ENCODE measurements around the gene FBH1. TPM values are rescaled to one million over a fixed set of nuclear protein-coding genes. Genes with fewer than 3 reads are reported as not detected.

Gene FBH1
- total and polyA plus RNA-seq, 4 donors = 19.9 to 58.4 (median 48.1) TPM

DNA sequence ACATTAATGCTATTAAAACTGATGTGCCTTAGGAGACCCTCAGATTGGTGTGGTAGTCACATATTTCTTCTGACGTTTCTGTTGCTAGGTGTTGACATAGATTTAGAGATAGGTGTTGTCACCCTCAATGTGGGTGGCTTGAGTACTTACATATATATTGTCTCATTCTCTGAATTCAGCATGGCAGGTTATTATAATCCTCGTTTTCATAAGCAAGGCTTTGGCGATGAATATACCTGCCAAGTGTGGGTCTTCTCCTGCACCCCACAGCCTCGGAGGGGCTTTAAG, 7.0 kb downstream of the FBH1 start:
- Histone ChIP-seq H3K9ac (ENCODE audit: low read depth in 1 of 2, low read length in 2 of 2) (no peak overlapping the region), H3K4me1 (ENCODE audit: control insufficient read depth in 4 of 4, insufficient read depth in 4 of 4, low read length in 3 of 4) (peaks cover 0 to 6% (median 2%) of the 10 kb centered on the region in 4 donors), H3K27me3 (ENCODE audit: control insufficient read depth in 4 of 4, insufficient read depth in 4 of 4, low read length in 3 of 4) (no peaks in the 10 kb centered on the region), H3K9me3 (ENCODE audit: control insufficient read depth in 4 of 4, low read length in 3 of 4) (peaks cover 0 to 4% (median 0%) of the 10 kb centered on the region in 4 donors), H3K27ac (ENCODE audit: low read depth in 1 of 2, low read length in 2 of 2) (no peak overlapping the region), H3K4me3 (ENCODE audit: low read depth in 1 of 3, low read length in 3 of 3) (no peak overlapping the region), H3K36me3 (ENCODE audit: control insufficient read depth in 4 of 4, insufficient read depth in 3 of 4, low read depth in 1 of 4, low read length in 3 of 4) (peaks cover 5 to 26% (median 16%) of the 10 kb centered on the region in 4 donors)
- TF ChIP-seq, protein P1, sequence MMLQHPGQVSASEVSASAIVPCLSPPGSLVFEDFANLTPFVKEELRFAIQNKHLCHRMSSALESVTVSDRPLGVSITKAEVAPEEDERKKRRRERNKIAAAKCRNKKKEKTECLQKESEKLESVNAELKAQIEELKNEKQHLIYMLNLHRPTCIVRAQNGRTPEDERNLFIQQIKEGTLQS (IDR thresholded peaks at IDR 0.05) = no peak
- TF ChIP-seq FOXA1 (IDR thresholded peaks at IDR 0.05) (no peak), RXRA (IDR thresholded peaks at IDR 0.05) (no peak), HNF4A (conservative IDR thresholded peaks at IDR 0.05) (no peak), TAF1 (conservative IDR thresholded peaks at IDR 0.05) (no peak), FOXA2 (IDR thresholded peaks at IDR 0.05) (no peak)
- TF ChIP-seq, protein P2, sequence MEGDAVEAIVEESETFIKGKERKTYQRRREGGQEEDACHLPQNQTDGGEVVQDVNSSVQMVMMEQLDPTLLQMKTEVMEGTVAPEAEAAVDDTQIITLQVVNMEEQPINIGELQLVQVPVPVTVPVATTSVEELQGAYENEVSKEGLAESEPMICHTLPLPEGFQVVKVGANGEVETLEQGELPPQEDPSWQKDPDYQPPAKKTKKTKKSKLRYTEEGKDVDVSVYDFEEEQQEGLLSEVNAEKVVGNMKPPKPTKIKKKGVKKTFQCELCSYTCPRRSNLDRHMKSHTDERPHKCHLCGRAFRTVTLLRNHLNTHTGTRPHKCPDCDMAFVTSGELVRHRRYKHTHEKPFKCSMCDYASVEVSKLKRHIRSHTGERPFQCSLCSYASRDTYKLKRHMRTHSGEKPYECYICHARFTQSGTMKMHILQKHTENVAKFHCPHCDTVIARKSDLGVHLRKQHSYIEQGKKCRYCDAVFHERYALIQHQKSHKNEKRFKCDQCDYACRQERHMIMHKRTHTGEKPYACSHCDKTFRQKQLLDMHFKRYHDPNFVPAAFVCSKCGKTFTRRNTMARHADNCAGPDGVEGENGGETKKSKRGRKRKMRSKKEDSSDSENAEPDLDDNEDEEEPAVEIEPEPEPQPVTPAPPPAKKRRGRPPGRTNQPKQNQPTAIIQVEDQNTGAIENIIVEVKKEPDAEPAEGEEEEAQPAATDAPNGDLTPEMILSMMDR (IDR thresholded peaks at IDR 0.05; ENCODE audit: low read depth, low read length, missing input control) = no peak
- TF ChIP-seq, protein P3, sequence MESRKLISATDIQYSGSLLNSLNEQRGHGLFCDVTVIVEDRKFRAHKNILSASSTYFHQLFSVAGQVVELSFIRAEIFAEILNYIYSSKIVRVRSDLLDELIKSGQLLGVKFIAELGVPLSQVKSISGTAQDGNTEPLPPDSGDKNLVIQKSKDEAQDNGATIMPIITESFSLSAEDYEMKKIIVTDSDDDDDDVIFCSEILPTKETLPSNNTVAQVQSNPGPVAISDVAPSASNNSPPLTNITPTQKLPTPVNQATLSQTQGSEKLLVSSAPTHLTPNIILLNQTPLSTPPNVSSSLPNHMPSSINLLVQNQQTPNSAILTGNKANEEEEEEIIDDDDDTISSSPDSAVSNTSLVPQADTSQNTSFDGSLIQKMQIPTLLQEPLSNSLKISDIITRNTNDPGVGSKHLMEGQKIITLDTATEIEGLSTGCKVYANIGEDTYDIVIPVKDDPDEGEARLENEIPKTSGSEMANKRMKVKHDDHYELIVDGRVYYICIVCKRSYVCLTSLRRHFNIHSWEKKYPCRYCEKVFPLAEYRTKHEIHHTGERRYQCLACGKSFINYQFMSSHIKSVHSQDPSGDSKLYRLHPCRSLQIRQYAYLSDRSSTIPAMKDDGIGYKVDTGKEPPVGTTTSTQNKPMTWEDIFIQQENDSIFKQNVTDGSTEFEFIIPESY (IDR thresholded peaks at IDR 0.05) = no peak
- TF ChIP-seq, protein P4, sequence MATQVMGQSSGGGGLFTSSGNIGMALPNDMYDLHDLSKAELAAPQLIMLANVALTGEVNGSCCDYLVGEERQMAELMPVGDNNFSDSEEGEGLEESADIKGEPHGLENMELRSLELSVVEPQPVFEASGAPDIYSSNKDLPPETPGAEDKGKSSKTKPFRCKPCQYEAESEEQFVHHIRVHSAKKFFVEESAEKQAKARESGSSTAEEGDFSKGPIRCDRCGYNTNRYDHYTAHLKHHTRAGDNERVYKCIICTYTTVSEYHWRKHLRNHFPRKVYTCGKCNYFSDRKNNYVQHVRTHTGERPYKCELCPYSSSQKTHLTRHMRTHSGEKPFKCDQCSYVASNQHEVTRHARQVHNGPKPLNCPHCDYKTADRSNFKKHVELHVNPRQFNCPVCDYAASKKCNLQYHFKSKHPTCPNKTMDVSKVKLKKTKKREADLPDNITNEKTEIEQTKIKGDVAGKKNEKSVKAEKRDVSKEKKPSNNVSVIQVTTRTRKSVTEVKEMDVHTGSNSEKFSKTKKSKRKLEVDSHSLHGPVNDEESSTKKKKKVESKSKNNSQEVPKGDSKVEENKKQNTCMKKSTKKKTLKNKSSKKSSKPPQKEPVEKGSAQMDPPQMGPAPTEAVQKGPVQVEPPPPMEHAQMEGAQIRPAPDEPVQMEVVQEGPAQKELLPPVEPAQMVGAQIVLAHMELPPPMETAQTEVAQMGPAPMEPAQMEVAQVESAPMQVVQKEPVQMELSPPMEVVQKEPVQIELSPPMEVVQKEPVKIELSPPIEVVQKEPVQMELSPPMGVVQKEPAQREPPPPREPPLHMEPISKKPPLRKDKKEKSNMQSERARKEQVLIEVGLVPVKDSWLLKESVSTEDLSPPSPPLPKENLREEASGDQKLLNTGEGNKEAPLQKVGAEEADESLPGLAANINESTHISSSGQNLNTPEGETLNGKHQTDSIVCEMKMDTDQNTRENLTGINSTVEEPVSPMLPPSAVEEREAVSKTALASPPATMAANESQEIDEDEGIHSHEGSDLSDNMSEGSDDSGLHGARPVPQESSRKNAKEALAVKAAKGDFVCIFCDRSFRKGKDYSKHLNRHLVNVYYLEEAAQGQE (IDR thresholded peaks at IDR 0.05) = no peak
- 85% methylated on average over 4 of the region's 4 CpGs for WGBS
- DNase-seq (ENCODE audit: low spot score) = no peak

DNA sequence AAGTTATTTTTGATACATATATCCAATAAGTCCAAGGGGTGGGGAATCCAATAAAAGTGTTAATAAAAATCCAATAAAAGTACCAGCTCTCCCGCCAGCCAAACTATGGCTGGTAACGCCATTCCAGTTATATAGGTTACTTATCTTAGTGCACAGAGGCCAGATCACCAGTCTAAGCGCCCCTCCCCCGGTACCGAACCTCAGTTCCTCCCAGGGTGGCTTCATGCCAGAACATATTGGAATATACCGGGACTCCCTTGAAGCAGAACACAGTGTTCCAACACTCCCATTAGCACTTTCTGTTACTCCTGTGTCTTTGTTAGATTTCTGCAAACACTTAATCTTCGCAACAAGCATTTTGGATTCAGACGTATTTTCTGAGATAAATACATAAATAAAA, 7.5 kb downstream of the FBH1 start:
- H3K9me3 ChIP-seq (ENCODE audit: control insufficient read depth in 4 of 4, low read length in 3 of 4) = peaks cover 0 to 4% (median 0%) of the 10 kb centered on the region in 4 donors
- peaks cover 0 to 2% (median under 1%) of the 10 kb centered on the region in 4 donors for H3K4me1 ChIP-seq (ENCODE audit: control insufficient read depth in 4 of 4, insufficient read depth in 4 of 4, low read length in 3 of 4)
- H3K27ac ChIP-seq (ENCODE audit: low read depth in 1 of 2, low read length in 2 of 2) = no peak overlapping the region
- DNase-seq (ENCODE audit: low spot score) = no peak
- H3K27me3 ChIP-seq (ENCODE audit: control insufficient read depth in 4 of 4, insufficient read depth in 4 of 4, low read length in 3 of 4) = no peaks in the 10 kb centered on the region
- TF ChIP-seq FOXA2 (IDR thresholded peaks at IDR 0.05) = no peak
- no peak for TF ChIP-seq EGR1 (IDR thresholded peaks at IDR 0.05; ENCODE audit: low read depth in 2 of 2)
- TF ChIP-seq, protein P1 (IDR thresholded peaks at IDR 0.05) = no peak
- no peak for TF ChIP-seq HNF4A (conservative IDR thresholded peaks at IDR 0.05)
- TF ChIP-seq YY1 (IDR thresholded peaks at IDR 0.05) = no peak
- TF ChIP-seq FOXA1 (IDR thresholded peaks at IDR 0.05) = no peak
- TF ChIP-seq, protein P3 (IDR thresholded peaks at IDR 0.05) = no peak
- WGBS = 89% methylated on average over 8 of the region's 8 CpGs
- H3K4me3 ChIP-seq (ENCODE audit: low read depth in 1 of 3, low read length in 3 of 3) = no peak overlapping the region
- H3K9ac ChIP-seq (ENCODE audit: low read depth in 1 of 2, low read length in 2 of 2) = no peak overlapping the region
- H3K36me3 ChIP-seq (ENCODE audit: control insufficient read depth in 4 of 4, insufficient read depth in 3 of 4, low read depth in 1 of 4, low read length in 3 of 4) = peaks cover 5 to 26% (median 16%) of the 10 kb centered on the region in 4 donors
